ENCODE results near the gene CTSC. TPM values are rescaled to one million over a fixed set of nuclear protein-coding genes. Genes with fewer than 3 reads are reported as not detected.
A peak's percentile ranks its signal among the peaks of the same experiment; 100 is the strongest.

Gene CTSC
- total and polyA plus RNA-seq, 10 donors = 67.1 to 566 (median 253) TPM

DNA sequence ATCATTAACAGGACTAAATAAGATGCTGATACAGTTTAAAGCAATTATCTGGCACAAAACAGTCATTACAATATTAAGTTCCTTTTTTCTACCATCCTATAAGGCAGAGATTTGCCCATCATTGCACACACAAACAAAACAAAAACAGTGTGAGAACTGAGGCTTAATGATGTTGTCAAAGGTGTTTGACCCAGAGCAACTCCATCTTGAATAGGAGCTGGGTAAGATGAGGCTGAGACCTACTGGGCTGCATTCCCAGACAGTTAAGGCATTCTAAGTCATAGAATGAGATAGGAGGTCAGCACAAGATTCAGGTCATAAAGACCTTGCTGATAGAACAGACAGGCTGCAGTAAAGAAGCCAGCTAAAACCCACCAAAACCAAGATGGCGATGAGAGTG, 33.2 kb downstream of the CTSC start:
- no peak for DNase-seq

GRCh38 chr11:88303037-88303436, 34.5 kb downstream of the CTSC start:
- Histone ChIP-seq H3K27me3 (replicated peaks in 1 of 7) (no peaks in the 10 kb centered on the region), H3K9me3 (no peaks in the 10 kb centered on the region), H3K4me1 (peaks cover 0 to 21% (median 4%) of the 10 kb centered on the region in 6 donors), H3K36me3 (peaks cover 0 to 78% (median 20%) of the 10 kb centered on the region in 6 donors), H3K4me3 (no peak overlapping the region), H3K27ac (no peak overlapping the region)
- intact Hi-C loops (cut with DNase I; ENCODE audit: low total_unique reads) = no loop called here
- DNase-seq = no peak
- 70 to 87% (median 83%) methylated on average over 1 of the region's 1 CpG for WGBS, 5 donors
- TF ChIP-seq POLR2AphosphoS5 (IDR thresholded peaks at IDR 0.05) (no peak), CTCF (IDR thresholded peaks at IDR 0.05 in 8 of 11, conservative IDR thresholded peaks at IDR 0.05 in 3 of 11) (no peak), POLR2A (IDR thresholded peaks at IDR 0.05) (no peak)

More for the DNA sequence above, 33.2 kb downstream of the CTSC start:
- TF ChIP-seq POLR2AphosphoS5 (IDR thresholded peaks at IDR 0.05) (no peak), CTCF (IDR thresholded peaks at IDR 0.05 in 8 of 11, conservative IDR thresholded peaks at IDR 0.05 in 3 of 11) (no peak), POLR2A (IDR thresholded peaks at IDR 0.05) (no peak)
- peaks cover 0 to 84% (median 21%) of the 10 kb centered on the region in 6 donors for H3K36me3 ChIP-seq
- peaks cover 0 to 15% (median 0%) of the 10 kb centered on the region in 6 donors for H3K4me1 ChIP-seq
- no peak overlapping the region for H3K27ac ChIP-seq
- H3K4me3 ChIP-seq = no peak overlapping the region
- H3K9me3 ChIP-seq = no peaks in the 10 kb centered on the region
- intact Hi-C loops (cut with DNase I; ENCODE audit: low total_unique reads) = no loop called here
- no peaks in the 10 kb centered on the region for H3K27me3 ChIP-seq (replicated peaks in 1 of 7)
- WGBS, 5 donors = 94 to 100% (median 100%) methylated on average over 1 of the region's 1 CpG

DNA sequence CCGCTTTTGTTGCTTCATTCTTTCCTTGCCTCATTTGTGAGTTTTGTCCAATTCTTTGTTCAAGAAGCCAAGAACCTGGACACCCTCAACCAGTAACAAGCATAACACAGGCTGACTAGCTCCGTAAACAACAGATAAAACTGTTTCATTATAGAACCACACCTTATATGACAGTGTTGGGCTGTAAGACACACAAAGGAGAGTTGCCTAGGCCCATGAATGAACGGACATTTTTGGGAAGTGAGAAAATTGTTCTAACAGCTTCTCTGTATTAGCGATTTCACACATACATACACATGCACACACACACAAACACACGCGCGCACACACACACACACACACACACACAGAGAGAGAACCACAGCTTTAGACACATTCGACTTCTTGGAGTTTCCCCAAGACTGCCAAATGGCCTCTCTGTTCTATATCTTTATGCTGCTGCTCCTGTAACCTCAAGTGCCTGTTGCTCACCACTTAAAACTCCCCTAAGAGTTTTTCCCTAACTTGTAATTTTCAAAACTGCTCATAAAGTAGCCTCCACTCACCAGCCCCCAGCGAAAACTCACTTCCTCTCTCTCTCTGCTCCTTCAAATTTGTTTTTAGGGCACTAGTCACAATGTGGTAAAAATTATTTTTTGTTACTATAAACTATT, 35.9 kb downstream of the CTSC start:
- intact Hi-C loops (cut with DNase I; ENCODE audit: low total_unique reads) = no loop called here
- Histone ChIP-seq H3K4me1 (peaks cover 0 to 29% (median 10%) of the 10 kb centered on the region in 6 donors), H3K36me3 (peaks cover 0 to 75% (median 13%) of the 10 kb centered on the region in 6 donors), H3K4me3 (peak overlapping the region in 1 of 8 donors; percentile 23), H3K27me3 (replicated peaks in 1 of 7) (no peaks in the 10 kb centered on the region), H3K9me3 (no peaks in the 10 kb centered on the region), H3K27ac (peak overlapping the region in 5 of 8 donors; percentile 5 to 50 (median 21))
- TF ChIP-seq CTCF (IDR thresholded peaks at IDR 0.05 in 8 of 11, conservative IDR thresholded peaks at IDR 0.05 in 3 of 11) = no peak
- no peak for TF ChIP-seq POLR2A (IDR thresholded peaks at IDR 0.05)
- no peak for TF ChIP-seq POLR2AphosphoS5 (IDR thresholded peaks at IDR 0.05)
- WGBS, 5 donors = 56 to 68% (median 63%) methylated on average over 9 of the region's 9 CpGs
- no peak for DNase-seq

- intact Hi-C loops (cut with DNase I; ENCODE audit: low total_unique reads) = no loop called here
- H3K27me3 ChIP-seq (replicated peaks in 1 of 7) = no peaks in the 10 kb centered on the region
- no peak for TF ChIP-seq CTCF (IDR thresholded peaks at IDR 0.05 in 8 of 11, conservative IDR thresholded peaks at IDR 0.05 in 3 of 11)
- DNase-seq = no peak
- peaks cover 0 to 29% (median 10%) of the 10 kb centered on the region in 6 donors for H3K4me1 ChIP-seq
- H3K27ac ChIP-seq = peak overlapping the region in 4 of 8 donors; percentile 13 to 50 (median 26)
- 78 to 89% (median 81%) methylated on average over 3 of the region's 3 CpGs for WGBS, 5 donors
- no peaks in the 10 kb centered on the region for H3K9me3 ChIP-seq
- peaks cover 0 to 75% (median 8%) of the 10 kb centered on the region in 6 donors for H3K36me3 ChIP-seq
- peak overlapping the region in 1 of 8 donors; percentile 23 for H3K4me3 ChIP-seq
Measured at GRCh38 chr11:88300888-88301487, 36.5 kb downstream of the CTSC start.

Measured in spleen (tissue), 11 donors.